Hematopoietic multipotent progenitor cell treated with erythropoietin and hydrocortisone succinate and interleukin-3 and kit ligand, for 8 days (in vitro differentiated cells): ENCODE measurements around the gene MCF2L.
"Not testable (repeated sequence)": the region's sequence is repeated elsewhere in the genome, so short reads cannot be mapped to it uniquely, and the experiment has no call there.

Experiments
- DNase-seq: peaks from one replicate; pipeline ENCODE4 v3.0.0-alpha.2; 2015

Gene MCF2L

GRCh38 chr13:113086991-113087922, 118.2 kb downstream of the MCF2L start:
- DNase-seq, result no peak

- DNase-seq, result no peak
These were observed 119.1 kb downstream of the MCF2L start for GRCh38 chr13:113087923-113088690.

- no peak for DNase-seq
These were observed 119.6 kb downstream of the MCF2L start for GRCh38 chr13:113088691-113089020.

GRCh38 chr13:113089693-113090414, 120.8 kb downstream of the MCF2L start:
- no peak for DNase-seq

DNA sequence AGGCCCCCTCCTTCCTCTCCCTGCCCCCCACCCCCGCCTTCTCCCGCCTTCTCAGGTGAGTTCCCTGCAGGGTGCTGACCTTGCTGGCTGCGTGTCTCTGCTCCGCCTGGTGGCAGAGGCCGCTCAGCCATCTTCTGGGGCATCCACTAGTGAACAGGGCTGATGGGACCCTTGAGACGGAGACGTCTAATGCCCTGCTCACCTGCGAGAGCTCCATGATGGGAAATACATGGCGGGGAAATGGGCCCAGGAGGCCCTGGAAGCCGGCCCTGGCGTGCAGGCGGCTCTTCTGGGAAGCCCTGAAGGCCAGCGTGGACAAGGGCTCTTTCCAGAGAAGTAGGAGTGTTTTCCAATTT, 121.4 kb downstream of the MCF2L start:
- DNase-seq, result no peak

DNA sequence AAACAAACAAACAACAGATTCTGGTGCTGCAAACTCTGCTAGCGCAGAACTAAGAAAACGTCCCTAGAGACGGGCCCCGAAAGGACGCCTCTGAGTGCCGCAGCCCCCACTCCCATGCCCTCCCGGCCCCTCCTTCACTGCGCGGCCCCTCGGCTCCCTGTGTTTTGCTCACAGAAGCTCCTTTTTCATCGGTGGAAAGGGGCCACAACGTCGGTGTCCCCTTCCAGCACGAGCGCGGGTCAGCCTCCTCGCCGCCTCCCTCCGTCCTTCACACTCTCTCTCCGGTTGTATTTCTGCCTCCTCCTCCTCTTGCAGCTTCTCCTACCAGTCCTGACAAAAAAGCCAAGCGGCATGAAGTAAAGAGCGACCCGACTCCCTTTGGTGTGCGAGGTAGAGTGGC, 121.8 kb downstream of the MCF2L start:
- no peak for DNase-seq

DNA sequence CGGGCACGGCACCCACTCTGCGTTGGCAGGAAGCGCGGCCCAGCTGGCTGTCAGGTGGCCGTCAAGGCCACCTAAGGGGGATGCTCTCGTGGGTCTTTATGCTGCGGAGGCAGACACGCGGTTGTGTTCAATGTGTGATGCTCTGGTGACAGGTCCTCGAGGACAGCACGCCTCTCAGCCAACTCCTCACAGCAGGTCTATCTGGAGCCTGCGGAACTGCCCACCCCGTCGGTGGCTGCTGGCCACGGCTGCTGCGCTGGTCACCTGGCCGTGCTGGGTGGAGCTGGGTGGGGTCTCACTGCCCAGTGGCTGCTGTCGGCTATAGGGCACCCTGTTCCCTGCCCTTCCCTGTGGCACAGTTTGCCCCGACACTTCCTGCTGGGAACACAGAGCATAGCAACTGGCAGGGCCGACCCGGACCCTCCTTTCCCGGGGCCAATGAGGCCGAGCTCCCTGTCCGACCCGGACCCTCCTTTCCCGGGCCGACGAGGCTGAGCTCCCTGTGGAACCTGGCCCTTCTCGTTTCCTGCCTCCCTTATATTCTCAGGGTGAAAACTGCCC, 122.3 kb downstream of the MCF2L start:
- no peak for DNase-seq

- DNase-seq, result no peak
These were observed 123.1 kb downstream of the MCF2L start for GRCh38 chr13:113091891-113092775.

DNA sequence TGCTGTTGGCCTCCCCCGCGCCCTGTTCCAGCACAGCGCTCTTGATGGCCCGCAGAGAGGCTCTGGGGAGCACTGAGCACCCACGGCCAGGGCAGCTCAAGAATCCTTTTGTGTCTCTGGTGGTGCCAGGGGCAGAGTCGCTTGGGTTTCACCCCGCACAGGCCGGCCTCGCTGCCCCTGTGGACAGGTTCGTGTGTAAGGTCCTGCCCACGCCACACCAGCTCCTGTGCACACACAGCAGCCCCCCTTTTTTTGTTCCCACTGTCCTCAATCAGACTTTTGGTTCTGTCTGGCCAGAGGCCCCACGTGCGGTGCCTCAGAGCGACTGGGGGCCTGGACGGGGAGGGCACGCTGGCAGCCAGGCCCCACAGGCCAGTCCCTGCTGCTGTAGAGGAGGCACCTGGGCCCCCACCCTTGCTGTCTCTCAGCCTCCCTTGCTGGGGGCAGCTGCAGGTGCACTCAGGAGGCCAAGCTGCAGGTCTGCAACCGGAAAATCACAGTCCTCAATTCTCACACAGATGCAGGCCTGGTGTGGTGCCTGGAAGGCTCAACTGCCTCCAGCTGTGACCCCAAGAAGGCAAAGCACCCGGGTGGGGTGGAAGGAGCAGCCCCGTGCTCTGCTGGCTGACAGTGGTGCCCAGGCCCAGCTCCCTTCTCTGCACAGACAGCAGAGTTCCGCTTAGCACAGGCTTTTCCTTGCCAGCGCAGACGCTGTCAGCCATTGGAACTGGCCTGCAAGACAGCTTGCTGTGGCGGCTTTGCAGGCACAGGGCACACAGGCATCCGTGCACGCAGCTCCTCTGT, 124.0 kb downstream of the MCF2L start:
- DNase-seq, result no peak

DNA sequence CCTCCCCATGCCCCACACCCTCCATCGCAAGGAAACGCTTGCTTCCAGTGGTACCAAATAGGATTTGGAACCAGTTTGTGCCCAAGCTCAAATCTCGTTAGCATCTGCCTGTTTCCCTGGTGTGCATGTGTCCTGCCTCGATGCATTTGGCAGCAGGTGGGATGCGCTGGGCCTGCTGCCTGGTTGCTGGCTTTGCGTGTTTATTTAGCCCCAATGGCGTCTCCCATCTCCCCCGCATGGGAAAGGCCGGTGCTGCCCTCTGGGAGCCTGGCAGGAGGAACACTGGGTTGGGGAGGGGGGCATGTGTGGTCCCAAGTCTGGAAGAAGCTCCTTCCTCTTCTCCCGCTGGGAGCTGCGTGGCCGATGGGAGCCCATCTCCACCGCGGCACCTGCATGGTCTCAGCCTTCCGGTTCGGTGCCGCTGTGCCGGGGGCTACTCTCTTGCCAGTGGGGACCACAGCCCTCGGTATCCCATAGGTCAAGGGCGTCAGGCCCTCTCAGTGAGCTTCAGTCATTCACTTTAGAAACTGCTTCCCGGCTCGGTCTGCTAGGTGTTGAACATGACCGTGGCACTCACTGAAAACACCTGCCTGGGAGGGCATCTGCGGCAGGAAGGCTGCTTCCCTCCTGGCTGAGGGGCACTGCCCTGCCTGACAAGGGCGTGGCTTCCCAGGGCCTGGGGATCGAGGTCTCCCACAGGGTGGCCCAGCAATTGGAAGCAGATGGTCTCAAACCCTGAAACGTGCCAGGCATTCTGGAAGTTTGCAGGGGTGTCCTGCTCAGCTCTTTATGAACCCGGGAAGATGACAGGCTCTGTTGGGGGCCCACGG, 124.8 kb downstream of the MCF2L start:
- DNase-seq, result no peak

- DNase-seq, result no peak
These were observed 125.4 kb downstream of the MCF2L start for GRCh38 chr13:113094410-113094800.

DNA sequence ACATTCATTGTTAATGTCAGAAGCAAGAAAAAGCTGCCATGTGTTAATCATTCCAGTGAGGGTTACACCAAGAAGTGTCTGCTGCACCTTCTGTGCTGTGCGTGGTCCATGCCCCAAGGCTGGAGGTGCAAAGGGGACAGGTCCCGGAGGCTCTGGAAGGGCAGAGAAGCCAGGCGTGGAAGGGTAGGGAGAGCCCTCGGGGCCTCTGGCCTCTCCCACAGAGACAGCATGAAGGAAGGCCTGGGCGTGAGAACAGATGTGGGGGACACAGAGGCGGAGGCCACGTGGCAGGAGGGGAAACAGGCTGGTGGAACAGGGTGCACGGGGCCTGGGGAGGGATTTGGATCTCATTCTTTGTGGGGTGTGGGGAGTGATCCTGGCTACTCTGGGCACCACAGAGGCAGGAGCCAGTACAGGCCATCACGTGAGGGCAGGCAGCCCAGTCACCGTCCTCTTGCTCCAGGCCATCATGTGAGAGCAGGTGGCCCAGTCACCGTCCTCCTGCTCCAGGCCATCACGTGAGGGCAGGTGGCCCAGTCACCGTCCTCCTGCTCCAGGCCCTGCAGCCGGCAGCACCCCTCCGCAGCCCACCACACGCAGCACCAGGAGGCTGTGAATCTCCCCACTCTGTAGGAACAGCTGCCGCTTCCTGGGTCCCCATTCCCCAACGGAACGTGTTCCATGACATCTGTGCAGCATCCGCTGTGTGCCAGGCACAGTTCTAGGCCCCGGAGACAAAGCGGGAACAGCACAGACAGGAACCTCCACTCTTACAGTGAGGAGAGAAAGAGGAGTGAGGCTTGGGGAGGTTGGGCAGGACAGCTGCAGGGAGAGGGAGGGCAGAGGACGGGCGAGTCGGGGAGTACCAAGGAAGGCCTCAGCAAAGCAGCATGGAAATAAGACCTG, 126.4 kb downstream of the MCF2L start:
- DNase-seq, result no peak

DNA sequence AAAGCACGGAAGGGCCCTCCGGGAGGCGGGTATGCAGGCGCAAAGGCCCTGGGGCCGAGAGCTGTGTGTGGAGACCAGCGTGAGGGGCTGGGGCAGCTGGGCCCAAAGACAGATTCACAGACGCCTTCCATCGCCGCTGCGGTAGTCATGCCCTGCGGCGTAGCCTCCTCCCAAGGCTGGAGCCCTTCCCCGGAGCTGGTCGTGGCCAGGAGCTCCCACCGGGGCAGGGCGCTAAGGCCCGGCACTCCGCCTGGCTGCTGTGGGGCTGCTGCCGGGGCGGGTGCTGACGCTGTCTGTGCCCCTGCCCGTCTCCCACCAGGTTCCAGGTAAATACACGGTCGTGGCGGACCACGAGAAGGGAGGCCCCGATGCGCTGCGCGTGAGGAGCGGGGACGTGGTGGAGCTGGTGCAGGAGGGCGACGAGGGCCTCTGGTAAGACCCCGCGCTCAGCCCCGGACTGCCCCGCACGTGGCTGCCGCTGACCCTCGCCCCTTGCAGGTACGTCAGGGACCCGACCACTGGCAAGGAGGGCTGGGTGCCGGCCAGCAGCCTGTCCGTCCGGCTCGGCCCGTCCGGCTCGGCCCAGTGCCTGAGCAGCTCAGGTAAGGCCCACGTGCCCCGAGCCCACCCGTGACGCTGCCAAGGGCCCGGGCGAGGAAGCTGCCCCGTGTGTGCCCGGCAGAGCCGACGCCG, 127.2 kb downstream of the MCF2L start:
- no peak for DNase-seq

- DNase-seq, result no peak
These were observed 127.8 kb downstream of the MCF2L start for GRCh38 chr13:113096745-113097305.

DNA sequence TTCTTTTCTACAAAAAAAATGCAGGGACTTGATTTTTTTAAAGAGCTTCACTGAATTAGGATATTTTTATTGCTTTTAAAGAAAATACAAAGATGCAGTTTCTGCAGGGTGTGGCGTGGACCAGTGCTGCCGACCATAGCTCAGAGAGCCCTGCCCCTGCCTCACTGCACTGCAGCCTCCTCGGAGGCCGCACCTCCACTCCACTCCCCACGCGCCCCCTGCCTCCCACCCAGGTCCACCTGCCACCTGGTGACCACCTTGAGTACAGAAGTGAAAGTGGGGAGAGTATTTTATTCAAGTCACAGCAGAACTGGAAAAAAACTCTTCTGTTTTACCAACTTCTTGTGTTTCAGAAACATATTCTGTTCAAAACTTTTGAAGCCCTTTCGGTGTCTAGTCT, 128.6 kb downstream of the MCF2L start:
- no peak for DNase-seq

DNA sequence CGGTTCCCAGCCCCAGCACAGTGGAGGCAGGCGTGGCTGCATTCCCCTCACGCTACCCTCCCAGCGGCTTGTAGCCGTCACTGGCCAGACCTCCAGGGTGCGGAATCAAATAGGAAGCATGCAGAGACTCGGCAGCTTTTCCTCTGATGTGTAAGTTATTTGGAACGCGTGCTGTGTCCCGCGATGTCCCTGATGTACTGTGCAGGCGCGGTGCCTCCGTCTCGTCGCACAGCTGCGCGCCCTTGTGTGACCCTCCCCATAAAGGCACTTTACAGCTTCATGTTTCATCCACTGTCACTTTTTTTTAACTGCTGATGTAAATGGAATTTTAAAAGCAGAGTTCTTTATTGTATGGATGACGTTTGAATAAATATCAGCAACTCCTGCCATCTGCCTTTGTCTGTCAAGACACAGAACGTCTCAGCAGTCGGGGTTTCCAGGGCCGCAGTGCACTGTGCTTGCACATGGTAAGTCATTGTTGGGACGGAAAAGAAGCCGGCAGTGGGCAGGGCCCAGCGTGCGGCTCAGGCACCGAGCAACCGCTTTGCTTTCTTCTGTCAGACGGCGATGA, 129.2 kb downstream of the MCF2L start:
- no peak for DNase-seq

- DNase-seq, result no peak
These were observed 130.1 kb downstream of the MCF2L start for GRCh38 chr13:113099142-113099541.

DNA sequence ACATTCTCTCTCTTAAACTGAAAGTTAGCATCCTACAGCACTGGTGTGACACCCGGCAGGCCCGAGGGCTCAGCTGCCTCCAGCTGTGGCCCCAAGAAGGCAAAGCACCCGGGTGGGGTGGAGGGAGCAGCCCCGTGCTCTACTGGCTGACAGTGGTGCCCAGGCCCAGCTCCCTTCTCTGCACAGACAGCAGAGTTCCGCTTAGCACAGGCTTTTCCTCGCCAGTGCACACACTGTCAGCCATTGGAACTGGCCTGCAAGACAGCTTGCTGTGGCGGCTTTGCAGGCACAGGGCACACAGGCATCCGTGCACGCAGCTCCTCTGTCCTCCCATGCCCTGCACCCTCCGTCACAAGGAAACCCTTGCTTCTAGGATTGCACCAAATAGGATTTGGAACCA, 133.3 kb downstream of the MCF2L start:
- not testable (repeated sequence) for DNase-seq
